Ascending aorta (tissue), 2 donors: ENCODE measurements around the gene GRIA1. TPM values are rescaled to one million over a fixed set of nuclear protein-coding genes. Genes with fewer than 3 reads are reported as not detected.

Experiments
- DNase-seq, 2 donors: peaks; one replicate each; pipeline ENCODE4 v3.0.0-alpha.2; 2019; ENCODE audit warnings: low spot score in 2 of 2
- H3K27ac ChIP-seq, 2 donors: fragments of 200-600 bp; sonication (generic); one replicate each; pipeline ENCODE4 v1.5.1; 2016 to 2017; ENCODE audit warnings: mild to moderate bottlenecking in 1 of 2
- H3K27me3 ChIP-seq: fragments of 200-600 bp; sonication (generic); one replicate; pipeline ENCODE4 v1.5.1; 2017
- H3K36me3 ChIP-seq, 2 donors: fragments of 200-600 bp; sonication (generic); one replicate each; pipeline ENCODE4 v1.5.1; 2016
- H3K4me1 ChIP-seq, 2 donors: fragments of 200-600 bp; sonication (generic); one replicate each; pipeline ENCODE4 v1.5.1; 2016 to 2017; ENCODE audit warnings: mild to moderate bottlenecking in 1 of 2
- H3K4me3 ChIP-seq, 2 donors: fragments of 200-600 bp; sonication (generic); one replicate each; pipeline ENCODE4 v1.5.1; 2016 to 2017; ENCODE audit warnings: mild to moderate bottlenecking in 1 of 2
- H3K9me3 ChIP-seq, 2 donors: fragments of 200-600 bp; sonication (generic); one replicate each; pipeline ENCODE4 v1.5.1; 2016
- intact Hi-C: fragments of 100-400 bp; cut with DNase I; formaldehyde crosslinking; loops from one replicate; pipeline ENCODE4 v1.15.1; 2023
- total RNA-seq: library from RNA; depleted of rRNA; stranded (reverse); fragments of >200 nt; gene quantifications from one replicate; pipeline ENCODE4 v1.1.0, GENCODE V29; 2016
- TF ChIP-seq, protein P1 (sequence below), 3 experiments: fragments of 200-600 bp in 2 of 3; fragments of 450-650 bp in 1 of 3; sonication (generic) in 2 of 3; IDR thresholded peaks; one replicate each; pipeline ENCODE4 v1.5.1; 2016 to 2019; ENCODE audit warnings: antibody characterized with exemption in 3 of 3, mild to moderate bottlenecking in 1 of 3, moderate library complexity in 1 of 3

Gene GRIA1
- total RNA-seq, 1 donor from 2014 or later = 7.0 TPM

DNA sequence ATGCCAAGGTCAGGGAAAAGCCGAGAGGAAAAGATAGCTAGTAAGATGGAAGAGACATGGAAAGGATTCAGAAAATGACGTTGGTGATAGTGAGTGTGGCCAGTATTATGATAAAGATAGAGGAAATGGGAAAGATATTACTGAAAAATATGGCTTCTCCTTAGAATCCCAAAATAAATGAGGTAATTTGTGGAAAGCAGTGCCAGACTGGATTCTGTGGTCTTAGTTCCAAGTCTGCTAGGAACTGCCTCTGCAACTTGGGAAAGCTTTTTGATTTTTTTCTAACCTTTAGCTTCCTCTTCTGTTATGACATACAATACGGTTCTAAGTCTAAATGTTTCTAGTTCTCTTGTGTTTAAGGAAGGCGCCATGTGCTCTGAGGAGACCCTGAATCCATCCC is 54.2 kb downstream of the GRIA1 start:
- intact Hi-C loops = no loop called here
- no peaks in the 10 kb centered on the region for H3K4me1 ChIP-seq
- H3K36me3 ChIP-seq = no peaks in the 10 kb centered on the region
- H3K4me3 ChIP-seq = no peak overlapping the region
- DNase-seq = no peak
- no peaks in the 10 kb centered on the region for H3K9me3 ChIP-seq
- H3K27ac ChIP-seq = no peak overlapping the region
- no peaks in the 10 kb centered on the region for H3K27me3 ChIP-seq
- TF ChIP-seq, protein P1, sequence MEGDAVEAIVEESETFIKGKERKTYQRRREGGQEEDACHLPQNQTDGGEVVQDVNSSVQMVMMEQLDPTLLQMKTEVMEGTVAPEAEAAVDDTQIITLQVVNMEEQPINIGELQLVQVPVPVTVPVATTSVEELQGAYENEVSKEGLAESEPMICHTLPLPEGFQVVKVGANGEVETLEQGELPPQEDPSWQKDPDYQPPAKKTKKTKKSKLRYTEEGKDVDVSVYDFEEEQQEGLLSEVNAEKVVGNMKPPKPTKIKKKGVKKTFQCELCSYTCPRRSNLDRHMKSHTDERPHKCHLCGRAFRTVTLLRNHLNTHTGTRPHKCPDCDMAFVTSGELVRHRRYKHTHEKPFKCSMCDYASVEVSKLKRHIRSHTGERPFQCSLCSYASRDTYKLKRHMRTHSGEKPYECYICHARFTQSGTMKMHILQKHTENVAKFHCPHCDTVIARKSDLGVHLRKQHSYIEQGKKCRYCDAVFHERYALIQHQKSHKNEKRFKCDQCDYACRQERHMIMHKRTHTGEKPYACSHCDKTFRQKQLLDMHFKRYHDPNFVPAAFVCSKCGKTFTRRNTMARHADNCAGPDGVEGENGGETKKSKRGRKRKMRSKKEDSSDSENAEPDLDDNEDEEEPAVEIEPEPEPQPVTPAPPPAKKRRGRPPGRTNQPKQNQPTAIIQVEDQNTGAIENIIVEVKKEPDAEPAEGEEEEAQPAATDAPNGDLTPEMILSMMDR (IDR thresholded peaks at IDR 0.05) = no peak

DNA sequence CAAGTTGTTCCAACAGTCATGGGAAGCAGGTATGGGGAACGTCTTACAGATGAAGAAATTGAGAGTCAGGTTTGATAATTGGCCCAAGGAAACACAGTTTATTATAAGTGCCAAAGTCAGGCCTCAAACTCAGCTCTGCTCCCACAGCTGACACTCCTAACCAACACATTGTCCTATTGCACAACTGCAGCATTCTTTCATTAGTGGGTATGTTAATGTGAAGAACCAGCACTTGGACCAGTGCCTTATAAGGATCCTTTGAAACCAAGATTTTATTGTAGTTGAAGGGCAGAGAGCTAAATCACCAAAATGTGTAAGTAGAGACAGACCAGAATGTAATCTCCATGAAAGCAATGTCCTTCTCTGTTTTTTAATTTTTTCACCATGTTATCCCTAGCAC is 56.1 kb downstream of the GRIA1 start:
- no peaks in the 10 kb centered on the region for H3K9me3 ChIP-seq
- TF ChIP-seq, protein P1 (IDR thresholded peaks at IDR 0.05) = no peak
- H3K4me1 ChIP-seq = peaks cover 3 to 5% of the 10 kb centered on the region in 2 donors
- no peaks in the 10 kb centered on the region for H3K36me3 ChIP-seq
- intact Hi-C loops = no loop called here
- H3K4me3 ChIP-seq = no peak overlapping the region
- no peak for DNase-seq
- H3K27me3 ChIP-seq = no peaks in the 10 kb centered on the region
- H3K27ac ChIP-seq = no peak overlapping the region

DNA sequence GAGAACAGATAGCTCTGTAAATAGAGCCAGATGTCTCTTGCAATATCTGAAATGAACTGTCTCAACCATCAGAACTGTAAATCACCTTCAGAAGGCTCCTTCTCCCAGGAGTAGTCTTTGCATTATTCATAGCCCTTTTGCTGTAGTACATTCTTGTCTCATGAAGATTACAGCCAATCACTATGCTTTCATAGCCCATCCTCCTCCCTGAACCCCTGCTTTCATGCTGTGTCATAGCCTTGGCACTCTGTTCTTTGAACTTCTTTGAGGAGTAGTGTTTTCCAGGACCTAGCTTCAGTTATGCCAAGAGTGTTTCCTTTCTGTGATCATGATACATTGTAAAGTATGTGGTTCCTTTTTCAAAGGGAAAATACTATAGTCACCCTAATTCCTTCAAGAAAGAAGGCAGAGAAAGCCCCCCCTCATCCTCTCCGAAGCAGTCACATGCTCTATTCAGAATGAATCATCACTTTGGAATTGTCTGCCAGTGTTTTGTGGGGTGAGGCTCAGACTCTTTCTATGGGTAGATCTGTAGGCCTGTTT is 61.1 kb downstream of the GRIA1 start:
- intact Hi-C loops = no loop called here

DNA sequence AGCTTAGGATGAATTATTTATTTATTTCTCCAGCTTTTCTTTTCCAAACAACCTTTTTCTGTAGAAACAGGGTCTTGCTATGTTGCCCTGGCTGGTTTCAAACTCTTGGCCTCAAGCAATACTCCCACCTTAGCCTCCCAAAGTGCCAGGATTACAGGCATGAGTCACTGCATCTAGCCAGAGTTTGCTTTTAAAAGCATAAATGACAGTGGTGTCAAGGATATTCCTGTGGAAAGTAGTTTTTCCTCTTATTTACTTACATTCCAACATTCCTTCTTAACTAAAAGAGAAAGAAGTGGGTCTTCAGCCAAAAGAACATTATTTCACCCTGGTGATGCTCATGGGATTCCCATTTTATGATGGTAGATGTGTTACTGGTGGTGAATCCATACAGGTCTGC is 62.4 kb downstream of the GRIA1 start:
- intact Hi-C loops = no loop called here
- TF ChIP-seq, protein P1 (IDR thresholded peaks at IDR 0.05) = no peak
- no peak overlapping the region for H3K27ac ChIP-seq

More for the DNA sequence above, 61.1 kb downstream of the GRIA1 start:
- TF ChIP-seq, protein P1 (IDR thresholded peaks at IDR 0.05) = no peak
- peaks cover 4 to 14% of the 10 kb centered on the region in 2 donors for H3K4me1 ChIP-seq
- no peak overlapping the region for H3K4me3 ChIP-seq
- no peaks in the 10 kb centered on the region for H3K9me3 ChIP-seq
- no peaks in the 10 kb centered on the region for H3K36me3 ChIP-seq
- H3K27me3 ChIP-seq = no peaks in the 10 kb centered on the region
- DNase-seq = peak in 1 of 2 donors; percentile 70
- H3K27ac ChIP-seq = peak overlapping the region; percentile 46 to 72

DNA sequence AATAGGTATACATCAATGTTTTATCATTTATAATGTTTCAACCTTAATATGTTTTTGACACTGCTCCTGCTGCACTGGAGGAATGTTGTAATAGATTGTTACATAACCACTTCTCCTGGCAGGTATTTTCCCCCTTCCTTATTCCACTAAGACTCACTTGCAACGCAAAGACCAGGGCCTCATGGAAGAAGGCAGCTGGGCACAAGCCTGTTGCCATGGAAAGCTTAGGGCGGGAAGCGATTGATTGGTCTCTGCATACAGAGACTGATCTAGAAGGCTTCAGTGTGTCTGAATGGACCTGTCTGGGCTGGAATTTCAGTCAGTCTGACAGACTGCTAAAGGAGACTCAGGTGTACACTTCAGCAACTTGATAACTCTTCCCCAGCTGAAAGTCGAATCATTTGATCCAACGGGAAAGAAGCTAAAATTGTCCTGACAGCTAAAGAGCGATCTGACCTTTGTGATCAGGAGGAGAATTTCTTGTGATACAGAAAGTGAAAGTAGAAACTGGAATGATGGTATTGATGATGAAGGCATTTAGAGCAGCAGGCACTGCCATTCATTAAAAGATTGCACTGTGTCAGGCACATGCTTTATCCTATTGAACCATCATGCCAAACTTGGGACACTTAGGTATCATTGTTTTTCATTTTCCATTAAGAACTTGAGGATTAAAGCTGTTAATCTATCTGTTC is 65.1 kb downstream of the GRIA1 start:
- no peak overlapping the region for H3K27ac ChIP-seq
- no peaks in the 10 kb centered on the region for H3K9me3 ChIP-seq
- H3K36me3 ChIP-seq = no peaks in the 10 kb centered on the region
- DNase-seq = no peak
- H3K27me3 ChIP-seq = no peaks in the 10 kb centered on the region
- intact Hi-C loops = no loop called here
- TF ChIP-seq, protein P1 (IDR thresholded peaks at IDR 0.05) = no peak
- peaks cover 4 to 18% of the 10 kb centered on the region in 2 donors for H3K4me1 ChIP-seq
- H3K4me3 ChIP-seq = no peak overlapping the region

More for the DNA sequence above, 62.4 kb downstream of the GRIA1 start:
- no peaks in the 10 kb centered on the region for H3K27me3 ChIP-seq
- H3K9me3 ChIP-seq = no peaks in the 10 kb centered on the region
- H3K36me3 ChIP-seq = no peaks in the 10 kb centered on the region
- no peak overlapping the region for H3K4me3 ChIP-seq
- peaks cover 4 to 14% of the 10 kb centered on the region in 2 donors for H3K4me1 ChIP-seq
- DNase-seq = no peak
